Ascending aorta (tissue), 2 donors: Measurements from ENCODE around the gene GPBP1L1. TPM values are rescaled to one million over a fixed set of nuclear protein-coding genes. Genes with fewer than 3 reads are reported as not detected.
"Not testable (repeated sequence)": the region's sequence is repeated elsewhere in the genome, so short reads cannot be mapped to it uniquely, and the experiment has no call there.

ENCODE experiments used
- DNase-seq, 2 donors: peaks; one replicate each; pipeline ENCODE4 v3.0.0-alpha.2; 2019; ENCODE audit warnings: low spot score in 2 of 2
- H3K27ac ChIP-seq, 2 donors: fragments of 200-600 bp; sonication (generic); one replicate each; pipeline ENCODE4 v1.5.1; 2016 to 2017; ENCODE audit warnings: mild to moderate bottlenecking in 1 of 2
- H3K27me3 ChIP-seq: fragments of 200-600 bp; sonication (generic); one replicate; pipeline ENCODE4 v1.5.1; 2017
- H3K36me3 ChIP-seq, 2 donors: fragments of 200-600 bp; sonication (generic); one replicate each; pipeline ENCODE4 v1.5.1; 2016
- H3K4me1 ChIP-seq, 2 donors: fragments of 200-600 bp; sonication (generic); one replicate each; pipeline ENCODE4 v1.5.1; 2016 to 2017; ENCODE audit warnings: mild to moderate bottlenecking in 1 of 2
- H3K4me3 ChIP-seq, 2 donors: fragments of 200-600 bp; sonication (generic); one replicate each; pipeline ENCODE4 v1.5.1; 2016 to 2017; ENCODE audit warnings: mild to moderate bottlenecking in 1 of 2
- H3K9me3 ChIP-seq, 2 donors: fragments of 200-600 bp; sonication (generic); one replicate each; pipeline ENCODE4 v1.5.1; 2016
- intact Hi-C: fragments of 100-400 bp; cut with DNase I; formaldehyde crosslinking; loops from one replicate; pipeline ENCODE4 v1.15.1; 2023
- total RNA-seq: library from RNA; depleted of rRNA; stranded (reverse); fragments of >200 nt; gene quantifications from one replicate; pipeline ENCODE4 v1.1.0, GENCODE V29; 2016
- TF ChIP-seq, protein P1 (sequence below), 3 experiments: fragments of 200-600 bp in 2 of 3; fragments of 450-650 bp in 1 of 3; sonication (generic) in 2 of 3; IDR thresholded peaks; one replicate each; pipeline ENCODE4 v1.5.1; 2016 to 2019; ENCODE audit warnings: antibody characterized with exemption in 3 of 3, mild to moderate bottlenecking in 1 of 3, moderate library complexity in 1 of 3

The GPBP1L1 gene
- total RNA-seq, 1 donor from 2014 or later: 161 TPM

GRCh38 chr1:45722809-45723208, 36.5 kb upstream of the GPBP1L1 start:
- intact Hi-C loops: no loop called here
- DNase-seq: no peak
- TF ChIP-seq, protein P1, sequence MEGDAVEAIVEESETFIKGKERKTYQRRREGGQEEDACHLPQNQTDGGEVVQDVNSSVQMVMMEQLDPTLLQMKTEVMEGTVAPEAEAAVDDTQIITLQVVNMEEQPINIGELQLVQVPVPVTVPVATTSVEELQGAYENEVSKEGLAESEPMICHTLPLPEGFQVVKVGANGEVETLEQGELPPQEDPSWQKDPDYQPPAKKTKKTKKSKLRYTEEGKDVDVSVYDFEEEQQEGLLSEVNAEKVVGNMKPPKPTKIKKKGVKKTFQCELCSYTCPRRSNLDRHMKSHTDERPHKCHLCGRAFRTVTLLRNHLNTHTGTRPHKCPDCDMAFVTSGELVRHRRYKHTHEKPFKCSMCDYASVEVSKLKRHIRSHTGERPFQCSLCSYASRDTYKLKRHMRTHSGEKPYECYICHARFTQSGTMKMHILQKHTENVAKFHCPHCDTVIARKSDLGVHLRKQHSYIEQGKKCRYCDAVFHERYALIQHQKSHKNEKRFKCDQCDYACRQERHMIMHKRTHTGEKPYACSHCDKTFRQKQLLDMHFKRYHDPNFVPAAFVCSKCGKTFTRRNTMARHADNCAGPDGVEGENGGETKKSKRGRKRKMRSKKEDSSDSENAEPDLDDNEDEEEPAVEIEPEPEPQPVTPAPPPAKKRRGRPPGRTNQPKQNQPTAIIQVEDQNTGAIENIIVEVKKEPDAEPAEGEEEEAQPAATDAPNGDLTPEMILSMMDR (IDR thresholded peaks at IDR 0.05): no peak
- Histone ChIP-seq H3K27ac (no peak overlapping the region), H3K9me3 (no peaks in the 10 kb centered on the region), H3K4me3 (no peak overlapping the region), H3K27me3 (no peaks in the 10 kb centered on the region), H3K4me1 (no peaks in the 10 kb centered on the region), H3K36me3 (peaks cover 12 to 21% of the 10 kb centered on the region in 2 donors)

DNA sequence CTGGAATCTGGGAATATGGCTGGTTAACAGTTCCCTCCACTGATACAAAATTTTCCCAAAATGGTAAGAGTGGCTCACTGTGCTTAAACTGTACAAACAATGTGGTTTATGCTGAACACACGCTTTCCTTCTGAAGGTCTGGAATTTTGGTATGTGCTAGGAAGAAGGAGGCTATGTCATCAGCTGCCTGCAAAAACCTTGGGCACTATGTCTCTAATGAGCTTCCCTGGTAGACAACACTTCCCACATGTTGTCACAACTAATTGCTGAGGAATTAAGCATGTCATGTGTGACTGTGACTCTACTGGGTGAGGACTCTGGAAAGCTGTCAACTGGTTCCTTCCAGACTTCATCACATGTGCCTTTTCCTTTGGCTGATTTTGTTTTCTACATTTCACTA, 34.9 kb upstream of the GPBP1L1 start:
- no peaks in the 10 kb centered on the region for H3K27me3 ChIP-seq
- intact Hi-C loops: no loop called here
- H3K27ac ChIP-seq: no peak overlapping the region
- no peak for DNase-seq
- no peak overlapping the region for H3K4me3 ChIP-seq
- no peaks in the 10 kb centered on the region for H3K9me3 ChIP-seq
- TF ChIP-seq, protein P1 (IDR thresholded peaks at IDR 0.05): no peak
- H3K4me1 ChIP-seq: no peaks in the 10 kb centered on the region
- peaks cover 3 to 10% of the 10 kb centered on the region in 2 donors for H3K36me3 ChIP-seq

DNA sequence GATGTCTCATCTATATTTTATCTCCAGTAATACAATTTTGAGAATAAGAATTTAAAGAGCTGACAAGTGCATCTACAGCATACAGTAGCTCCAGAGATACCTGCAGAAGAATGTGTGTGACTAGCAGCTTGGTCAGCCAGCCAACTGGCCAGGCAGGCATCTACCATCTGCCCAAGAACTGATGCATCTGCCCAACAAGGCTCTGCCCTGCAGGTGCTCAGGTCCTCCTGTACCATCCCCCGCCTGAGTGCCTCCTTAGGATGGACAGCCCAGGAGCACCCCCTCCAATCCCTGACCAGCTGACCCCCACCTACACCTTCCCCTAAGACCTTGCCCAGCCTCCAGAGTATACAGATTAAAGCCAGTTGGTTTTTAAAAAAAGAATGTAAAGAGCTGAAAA, 32.0 kb upstream of the GPBP1L1 start:
- intact Hi-C loops: no loop called here
- TF ChIP-seq, protein P1 (IDR thresholded peaks at IDR 0.05): no peak
- DNase-seq: no peak
- H3K27me3 ChIP-seq: no peaks in the 10 kb centered on the region
- H3K9me3 ChIP-seq: no peaks in the 10 kb centered on the region
- H3K36me3 ChIP-seq: peaks cover 14 to 15% of the 10 kb centered on the region in 2 donors
- no peaks in the 10 kb centered on the region for H3K4me1 ChIP-seq
- no peak overlapping the region for H3K27ac ChIP-seq
- H3K4me3 ChIP-seq: no peak overlapping the region

DNA sequence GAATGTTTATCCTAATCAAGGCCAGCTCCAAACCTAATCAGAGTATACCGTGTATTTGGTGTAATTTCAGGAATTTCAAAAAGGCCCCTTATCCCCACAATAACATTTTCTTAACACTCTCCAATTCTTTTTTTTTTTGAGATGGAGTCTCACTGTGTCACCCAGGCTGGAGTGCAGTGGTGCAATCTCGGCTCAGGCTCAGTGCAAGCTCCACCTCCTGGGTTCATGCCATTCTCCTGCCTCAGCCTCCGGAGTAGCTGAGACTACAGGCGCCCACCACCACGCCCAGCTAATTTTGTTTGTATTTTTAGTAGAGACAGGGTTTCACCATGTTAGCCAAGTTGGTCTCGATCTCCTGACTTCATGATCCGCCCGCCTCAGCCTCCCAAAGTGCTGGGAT, 31.1 kb upstream of the GPBP1L1 start:
- H3K36me3 ChIP-seq: peaks cover 14 to 15% of the 10 kb centered on the region in 2 donors
- DNase-seq, H3K27me3 ChIP-seq, H3K9me3 ChIP-seq, H3K27ac ChIP-seq, intact Hi-C loops, H3K4me3 ChIP-seq, H3K4me1 ChIP-seq: not testable (repeated sequence)

GRCh38 chr1:45716700-45717099, 30.4 kb upstream of the GPBP1L1 start:
- Histone ChIP-seq H3K27ac (no peak overlapping the region), H3K9me3 (no peaks in the 10 kb centered on the region), H3K4me1 (no peaks in the 10 kb centered on the region), H3K27me3 (no peaks in the 10 kb centered on the region), H3K36me3 (peaks cover 15 to 19% of the 10 kb centered on the region in 2 donors), H3K4me3 (no peak overlapping the region)
- intact Hi-C loops: no loop called here
- TF ChIP-seq, protein P1 (IDR thresholded peaks at IDR 0.05): no peak
- DNase-seq: no peak

- H3K36me3 ChIP-seq: peaks cover 15 to 28% of the 10 kb centered on the region in 2 donors
- H3K27me3 ChIP-seq: no peaks in the 10 kb centered on the region
- H3K27ac ChIP-seq: no peak overlapping the region
- DNase-seq: no peak
- H3K9me3 ChIP-seq: no peaks in the 10 kb centered on the region
- intact Hi-C loops: no loop called here
- no peaks in the 10 kb centered on the region for H3K4me1 ChIP-seq
- no peak overlapping the region for H3K4me3 ChIP-seq
- TF ChIP-seq, protein P1 (IDR thresholded peaks at IDR 0.05): no peak
These were observed 27.4 kb upstream of the GPBP1L1 start for GRCh38 chr1:45713711-45714110.
